IPS-11a (cell line): ENCODE data around the gene H6PD.

Experiments
- H3K4me3 ChIP-seq: one replicate; pipeline ENCODE4 v1.5.1; 2013; ENCODE audit warnings: low read depth, low read length, control low read depth

Gene H6PD

DNA sequence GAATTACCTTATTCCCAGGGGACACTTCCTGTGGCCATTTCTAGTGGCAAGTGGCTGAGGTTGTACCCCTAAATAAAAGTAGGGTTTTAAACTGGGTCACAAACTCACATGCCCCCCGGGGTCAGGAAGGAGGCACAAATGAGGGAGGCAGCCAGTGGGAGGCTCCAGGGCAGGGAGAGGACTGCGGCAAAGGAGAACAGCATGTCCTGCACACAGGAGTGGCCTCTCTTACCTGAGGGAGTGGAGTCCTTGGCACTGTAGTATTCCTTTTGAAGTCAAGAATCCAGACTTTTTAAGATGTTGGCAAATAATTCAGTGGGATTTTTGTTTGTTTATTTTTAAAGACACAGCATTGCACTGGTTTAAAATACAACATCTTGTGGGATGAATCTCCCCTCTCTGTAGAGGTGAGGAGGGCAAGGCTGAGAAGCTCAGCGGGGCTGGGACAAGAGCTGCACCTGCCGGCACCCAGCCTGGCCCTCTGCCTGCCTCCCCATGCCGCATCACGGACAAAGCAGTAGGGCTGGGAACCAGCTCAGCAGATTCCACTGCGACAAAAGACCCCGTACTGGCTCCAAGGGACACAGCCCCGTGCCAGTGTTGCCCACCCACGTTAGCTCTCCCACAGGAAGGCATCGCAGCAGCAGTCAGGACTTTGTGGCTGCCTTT, 80.3 kb downstream of the H6PD start:
- no peak overlapping the region for H3K4me3 ChIP-seq

- H3K4me3 ChIP-seq = no peak overlapping the region
Measured at GRCh38 chr1:9315411-9316079, 81.0 kb downstream of the H6PD start.

GRCh38 chr1:9316080-9316444, 81.5 kb downstream of the H6PD start:
- H3K4me3 ChIP-seq = no peak overlapping the region

DNA sequence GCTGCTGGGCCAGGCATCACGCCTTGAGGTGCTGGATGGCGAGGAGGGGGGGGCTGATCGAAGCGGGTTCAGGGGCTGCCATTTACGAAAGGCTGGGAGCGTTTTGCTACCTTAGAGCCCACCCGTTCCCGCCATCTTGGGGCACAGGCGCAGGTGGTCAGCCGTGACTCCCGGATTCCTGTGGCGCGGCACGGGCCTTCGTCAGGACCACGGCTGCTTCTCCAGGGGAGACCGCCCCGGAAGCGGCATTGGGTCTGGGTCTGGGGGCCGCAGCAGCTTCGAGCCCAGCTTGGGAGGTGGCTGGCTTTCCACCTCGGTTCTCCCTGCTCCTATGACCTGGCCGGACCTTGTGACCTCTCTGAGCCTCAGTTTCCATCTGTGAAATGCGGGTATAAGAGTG, 81.9 kb downstream of the H6PD start:
- no peak overlapping the region for H3K4me3 ChIP-seq

- no peak overlapping the region for H3K4me3 ChIP-seq
Measured at GRCh38 chr1:9317072-9317471, 82.5 kb downstream of the H6PD start.

GRCh38 chr1:9317591-9318417, 83.2 kb downstream of the H6PD start:
- no peak overlapping the region for H3K4me3 ChIP-seq

- H3K4me3 ChIP-seq = no peak overlapping the region
Measured at GRCh38 chr1:9319208-9319788, 84.7 kb downstream of the H6PD start.

DNA sequence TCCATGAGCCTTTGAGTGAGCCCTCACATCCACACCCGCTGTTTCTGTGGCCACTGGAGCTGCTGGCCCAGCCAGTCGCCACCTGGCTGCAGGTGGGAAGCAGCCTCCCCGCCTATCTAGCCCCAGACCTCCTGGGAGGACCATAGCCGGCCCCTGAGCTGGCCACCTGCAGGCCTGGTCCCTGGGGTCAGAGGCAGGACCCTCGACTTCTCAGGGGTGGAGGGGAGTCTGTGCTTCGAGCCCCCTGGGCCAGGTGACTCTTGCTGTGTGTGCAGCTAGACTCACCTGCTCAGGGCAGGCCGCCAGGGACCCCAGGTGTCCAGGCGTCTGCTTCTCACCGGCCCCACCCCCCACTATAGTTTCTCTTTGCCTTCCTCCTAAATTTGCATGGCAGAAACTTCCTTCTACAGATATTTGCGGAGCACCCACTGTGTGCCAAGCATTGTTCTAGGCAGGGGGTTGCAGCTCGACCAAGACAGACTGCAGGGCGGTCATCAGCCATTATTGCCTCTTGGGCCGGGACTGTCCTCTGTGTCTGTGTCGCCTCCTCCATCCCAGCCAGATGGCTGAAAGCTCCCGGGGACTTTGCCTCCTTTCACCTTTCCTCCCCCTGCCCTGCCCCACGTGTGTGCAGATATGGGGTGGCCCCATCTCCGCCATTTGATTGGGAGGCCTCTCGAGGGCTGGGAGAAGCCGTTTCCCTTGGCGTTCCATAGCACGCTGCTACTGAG, 85.4 kb downstream of the H6PD start:
- no peak overlapping the region for H3K4me3 ChIP-seq
